Astrocyte (in vitro differentiated cells and primary cell): ENCODE measurements around the gene DNAH3.

Experiments used
- CTCF ChIP-seq: IDR thresholded peaks from 2 replicates; pipeline ENCODE4 v1.5.1; 2011; ENCODE audit warnings: low read depth, mild to moderate bottlenecking, inconsistent platforms, low read length, moderate library complexity; ENCODE audit not compliant: insufficient read depth
- EZH2 ChIP-seq: IDR thresholded peaks from 2 replicates; pipeline ENCODE4 v1.6.1; 2012; ENCODE audit warnings: mild to moderate bottlenecking, low read length, inconsistent platforms; ENCODE audit not compliant: insufficient read depth

GRCh38 chr16:21069986-21070385 is 80.7 kb downstream of the DNAH3 start:
- TF ChIP-seq CTCF (no peak), EZH2 (no peak)
